Heart left ventricle (tissue), 13 donors: ENCODE data around the gene RAB7B.

Experiments used
- CTCF ChIP-seq, 12 donors: fragments of 200-600 bp; sonication (generic) in 4 of 12; IDR thresholded peaks; one replicate each; pipeline versions ENCODE4 v1.5.0 to v1.8.0; 2018 to 2022; ENCODE audit warnings: antibody characterized with exemption in 12 of 12, mild to moderate bottlenecking in 5 of 12
- POLR2A ChIP-seq, 2 donors: fragments of 450-650 bp; IDR thresholded peaks; one replicate each; pipeline ENCODE4 v1.6.1; 2017; ENCODE audit warnings: antibody characterized with exemption in 2 of 2, mild to moderate bottlenecking in 2 of 2, moderate library complexity in 2 of 2
- donor health status: ischemic (EF 13 %, LVEDD 7.1; RV severe dilation, severe dysfunction).
- donor health status: DM: no; HTN: yes; CAD: no.
- donor health status: DM: no; HTN: no; CAD: no.
- donor health status: ischemic (EF 25% LVEDD 6.9; RV normal size, moderate dysfunction).
- donor health status: ischemic (EF 25% LVEDD 5.7; RV mildly dilated, moderate dysfunction).
- donor health status: ischemic (EF 35%, LVEDD 5.7; RV mildly dilated, moderate dysfunction).
- donor health status: nonischemic (EF 11% LVEDD 7.7; RV severe dilation, severe dysfunction).
- donor health status: DM: yes; HTN: yes; CAD: no.
- donor health status: PGD.
- donor health status: ischemic (EF 29% LVEDD 5.4; RV normal size, mild dysfunction).
- donor health status: nonischemic (EF 23%, LVEDD 6.1; RV moderate dilation, normal function).

GRCh38 chr1:205948886-205949285, 54.3 kb downstream of the RAB7B start:
- TF ChIP-seq CTCF (IDR thresholded peaks at IDR 0.05) (no peak), POLR2A (IDR thresholded peaks at IDR 0.05) (no peak)
